Vagina (tissue), 2 donors: ENCODE results near the gene SELENON. TPM values are rescaled to one million over a fixed set of nuclear protein-coding genes. Genes with fewer than 3 reads are reported as not detected.

Experiments
- DNase-seq, 2 donors: peaks; one replicate each; pipeline ENCODE4 v3.0.0-alpha.2; 2017; ENCODE audit errors: extremely low spot score in 2 of 2
- H3K27ac ChIP-seq: fragments of 200-600 bp; sonication (generic); one replicate; pipeline ENCODE4 v1.5.1; 2019
- H3K27me3 ChIP-seq: fragments of 200-600 bp; sonication (generic); one replicate; pipeline ENCODE4 v1.5.1; 2019
- H3K36me3 ChIP-seq, 2 donors: fragments of 200-600 bp; sonication (generic); one replicate each; pipeline ENCODE4 v1.5.1; 2017 to 2019
- H3K4me1 ChIP-seq: fragments of 200-600 bp; sonication (generic); one replicate; pipeline ENCODE4 v1.5.1; 2019
- H3K4me3 ChIP-seq, 2 donors: fragments of 200-600 bp; sonication (generic); 1 replicate in 1 of 2; 2 replicates in 1 of 2; pipeline ENCODE4 v1.5.1; 2016 to 2019
- H3K9me3 ChIP-seq: fragments of 200-600 bp; sonication (generic); one replicate; pipeline ENCODE4 v1.5.1; 2019
- CTCF ChIP-seq, 3 experiments: fragments of 450-650 bp in 2 of 3; fragments of 200-600 bp in 1 of 3; sonication (generic) in 1 of 3; IDR thresholded peaks; one replicate each; pipeline ENCODE4 v1.5.1; 2017 to 2019; ENCODE audit warnings: antibody characterized with exemption in 3 of 3, mild to moderate bottlenecking in 2 of 3, moderate library complexity in 2 of 3
- POLR2A ChIP-seq, 2 donors: fragments of 450-650 bp; IDR thresholded peaks; one replicate each; pipeline ENCODE4 v1.6.1; 2017; ENCODE audit warnings: antibody characterized with exemption in 2 of 2, mild to moderate bottlenecking in 2 of 2, moderate library complexity in 2 of 2
- POLR2AphosphoS5 ChIP-seq, 2 donors: sonication (generic); formaldehyde crosslinking; IDR thresholded peaks; one replicate each; pipeline ENCODE4 v1.9.0; 2017; ENCODE audit warnings: antibody characterized with exemption in 2 of 2, mild to moderate bottlenecking in 2 of 2, low read depth in 1 of 2; ENCODE audit not compliant: insufficient read depth in 1 of 2
- intact Hi-C: fragments of 100-400 bp; cut with DNase I; formaldehyde crosslinking; loops from one replicate; pipeline ENCODE4 v1.15.1; 2023
- total RNA-seq: library from RNA; depleted of rRNA; stranded (reverse); fragments of >200 nt; gene quantifications from one replicate; pipeline ENCODE4 v1.2.3, GENCODE V29; 2016

The SELENON gene
- total RNA-seq, 1 donor from 2014 or later: 39.0 TPM

GRCh38 chr1:25807480-25808390 is 7.7 kb downstream of the SELENON start:
- Histone ChIP-seq H3K36me3 (peaks cover 0 to 19% of the 10 kb centered on the region in 2 donors), H3K4me3 (no peak overlapping the region), H3K27ac (no peak overlapping the region), H3K27me3 (no peaks in the 10 kb centered on the region), H3K9me3 (no peaks in the 10 kb centered on the region), H3K4me1 (peaks cover 51% of the 10 kb centered on the region)
- no peak for TF ChIP-seq CTCF (IDR thresholded peaks at IDR 0.05)
- TF ChIP-seq POLR2A (IDR thresholded peaks at IDR 0.05): no peak
- TF ChIP-seq POLR2AphosphoS5 (IDR thresholded peaks at IDR 0.05; ENCODE audit: insufficient read depth in 1 of 2, low read depth in 1 of 2): no peak
- intact Hi-C loops: no loop called here
- DNase-seq: no peak

GRCh38 chr1:25808481-25809244 is 8.7 kb downstream of the SELENON start:
- H3K9me3 ChIP-seq: no peaks in the 10 kb centered on the region
- TF ChIP-seq POLR2AphosphoS5 (IDR thresholded peaks at IDR 0.05; ENCODE audit: insufficient read depth in 1 of 2, low read depth in 1 of 2): no peak
- TF ChIP-seq POLR2A (IDR thresholded peaks at IDR 0.05): no peak
- no peak for TF ChIP-seq CTCF (IDR thresholded peaks at IDR 0.05)
- no peak for DNase-seq
- H3K27ac ChIP-seq: no peak overlapping the region
- no peaks in the 10 kb centered on the region for H3K27me3 ChIP-seq
- H3K4me1 ChIP-seq: peaks cover 41% of the 10 kb centered on the region
- intact Hi-C loops: no loop called here
- H3K36me3 ChIP-seq: peaks cover 0 to 19% of the 10 kb centered on the region in 2 donors
- H3K4me3 ChIP-seq: no peak overlapping the region

- Histone ChIP-seq H3K4me1 (peaks cover 34% of the 10 kb centered on the region), H3K36me3 (peaks cover 0 to 19% of the 10 kb centered on the region in 2 donors), H3K9me3 (no peaks in the 10 kb centered on the region), H3K27me3 (no peaks in the 10 kb centered on the region), H3K4me3 (no peak overlapping the region), H3K27ac (no peak overlapping the region)
- TF ChIP-seq POLR2A (IDR thresholded peaks at IDR 0.05) (no peak), POLR2AphosphoS5 (IDR thresholded peaks at IDR 0.05; ENCODE audit: insufficient read depth in 1 of 2, low read depth in 1 of 2) (no peak), CTCF (IDR thresholded peaks at IDR 0.05) (no peak)
- intact Hi-C loops: no loop called here
- DNase-seq: no peak
Measured at GRCh38 chr1:25809283-25809926, 9.4 kb downstream of the SELENON start.

GRCh38 chr1:25809929-25810328 is 9.9 kb downstream of the SELENON start:
- Histone ChIP-seq H3K36me3 (peaks cover 0 to 19% of the 10 kb centered on the region in 2 donors), H3K27ac (no peak overlapping the region), H3K4me3 (no peak overlapping the region), H3K27me3 (no peaks in the 10 kb centered on the region), H3K9me3 (no peaks in the 10 kb centered on the region), H3K4me1 (peaks cover 29% of the 10 kb centered on the region)
- no peak for DNase-seq
- TF ChIP-seq POLR2A (IDR thresholded peaks at IDR 0.05): no peak
- no peak for TF ChIP-seq POLR2AphosphoS5 (IDR thresholded peaks at IDR 0.05; ENCODE audit: insufficient read depth in 1 of 2, low read depth in 1 of 2)
- no peak for TF ChIP-seq CTCF (IDR thresholded peaks at IDR 0.05)
- intact Hi-C loops: no loop called here
